G401.6 (cell line): ENCODE measurements around the gene EBF4.
"Not testable (repeated sequence)": the region's sequence is repeated elsewhere in the genome, so short reads cannot be mapped to it uniquely, and the experiment has no call there.

Source experiments
- FAIRE-seq: peaks from 2 replicates; lab custom pipeline; 2012; peaks lifted over from hg19 to GRCh38; lab: Jason Lieb, UNC

Gene EBF4

DNA sequence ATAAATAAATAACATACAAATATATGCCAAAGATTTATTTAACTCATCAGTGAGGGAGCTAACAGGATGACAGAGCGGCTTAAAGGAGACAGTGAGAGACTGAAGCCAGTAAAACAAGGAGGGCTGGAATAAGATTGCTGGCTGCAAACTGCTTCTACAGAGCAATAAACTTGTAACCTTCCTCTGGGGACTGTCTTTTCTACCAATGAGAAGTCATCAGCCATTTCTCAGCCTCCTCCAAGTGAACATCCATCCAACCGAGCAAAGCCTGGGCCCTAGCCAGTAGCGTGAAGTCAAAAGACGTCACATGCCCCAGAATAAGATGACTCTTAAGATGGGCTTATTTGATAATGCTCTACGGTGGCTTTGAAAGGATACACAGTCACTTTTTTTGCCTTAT, 65.4 kb downstream of the EBF4 start:
- FAIRE-seq, result no peak

DNA sequence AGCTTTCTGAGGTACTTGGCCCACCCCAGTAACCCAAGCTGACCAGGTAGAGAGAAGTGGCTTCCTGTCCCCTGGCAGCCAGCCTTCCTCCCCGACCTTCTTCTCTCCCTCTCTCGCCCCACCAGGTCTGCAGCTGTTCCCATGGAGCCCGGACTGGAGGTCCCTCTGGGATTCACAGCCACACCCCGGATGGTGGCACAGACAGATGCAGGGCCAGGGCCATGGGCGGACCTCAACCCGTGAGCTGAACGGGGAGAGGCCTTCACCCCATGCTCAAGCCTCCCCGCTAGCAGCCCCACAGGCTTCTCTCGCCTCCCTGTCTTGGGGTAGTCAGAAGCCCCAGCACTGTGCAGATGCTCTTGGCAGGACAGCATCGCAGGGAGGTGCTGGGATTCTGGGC, 66.6 kb downstream of the EBF4 start:
- FAIRE-seq, result no peak

DNA sequence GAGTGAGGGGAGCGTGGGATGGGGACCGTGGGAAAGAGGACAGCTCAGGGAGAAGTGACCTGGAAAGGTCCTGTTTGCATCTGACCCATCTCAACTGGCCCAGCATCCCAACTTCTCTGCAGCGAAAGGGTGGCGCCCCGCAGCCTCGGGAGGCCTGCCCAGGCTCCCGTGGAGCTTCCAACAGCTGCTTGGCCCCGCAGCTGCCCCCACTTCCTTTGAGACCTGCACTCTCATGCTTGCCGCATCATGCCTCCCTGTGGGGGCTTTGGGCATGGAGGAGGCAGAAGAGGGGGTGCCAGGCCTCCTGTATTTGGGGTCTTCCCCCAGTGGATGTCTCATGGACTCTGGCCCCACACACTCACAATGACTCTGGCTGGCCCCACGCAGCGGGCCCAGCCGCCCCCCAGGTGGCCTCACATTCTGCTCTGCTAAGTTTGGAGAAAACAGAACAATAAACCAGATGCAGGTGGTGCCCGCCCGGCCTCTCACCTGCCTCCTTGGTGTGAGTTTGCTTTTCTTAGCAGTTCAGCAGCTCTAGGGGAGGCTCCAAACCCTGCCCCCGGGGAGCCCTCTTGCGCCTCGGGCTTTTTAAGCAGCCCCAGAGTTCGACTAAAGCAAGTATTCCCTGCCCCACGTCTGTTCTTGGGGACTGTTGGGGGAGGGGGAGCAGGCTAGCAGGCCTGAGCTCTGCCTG, 67.2 kb downstream of the EBF4 start:
- no peak for FAIRE-seq

DNA sequence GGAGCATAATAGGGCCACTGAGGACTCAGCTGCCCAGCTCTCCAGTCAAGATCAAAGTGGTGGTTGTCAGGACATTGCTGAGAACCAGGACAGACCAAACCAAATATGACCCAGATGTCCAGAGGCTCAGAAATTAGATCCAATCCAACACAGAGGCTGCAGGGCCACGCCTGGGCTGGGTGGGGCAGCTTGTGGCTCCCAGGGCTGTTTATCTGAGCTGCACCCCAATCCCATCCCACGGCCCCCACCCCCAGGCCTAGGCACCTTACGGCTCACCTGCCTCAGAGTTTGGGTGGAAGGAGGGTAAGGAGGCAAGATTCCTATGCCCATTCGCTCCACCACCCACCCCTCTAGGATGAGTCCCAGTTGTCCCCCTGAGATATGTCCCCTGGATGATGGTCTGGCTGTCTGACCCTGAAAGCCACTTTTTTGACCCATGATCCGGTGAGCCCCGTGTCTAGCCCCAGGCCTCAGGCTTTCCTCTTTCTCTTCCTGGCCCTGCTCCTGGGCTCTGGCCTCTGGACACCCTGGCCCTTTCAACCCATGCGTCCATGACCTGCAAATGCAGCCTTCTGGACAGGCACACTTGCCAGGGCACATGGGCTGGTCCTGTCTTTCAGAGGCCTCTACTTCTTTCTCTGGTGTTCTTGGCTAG, 67.8 kb downstream of the EBF4 start:
- no peak for FAIRE-seq

DNA sequence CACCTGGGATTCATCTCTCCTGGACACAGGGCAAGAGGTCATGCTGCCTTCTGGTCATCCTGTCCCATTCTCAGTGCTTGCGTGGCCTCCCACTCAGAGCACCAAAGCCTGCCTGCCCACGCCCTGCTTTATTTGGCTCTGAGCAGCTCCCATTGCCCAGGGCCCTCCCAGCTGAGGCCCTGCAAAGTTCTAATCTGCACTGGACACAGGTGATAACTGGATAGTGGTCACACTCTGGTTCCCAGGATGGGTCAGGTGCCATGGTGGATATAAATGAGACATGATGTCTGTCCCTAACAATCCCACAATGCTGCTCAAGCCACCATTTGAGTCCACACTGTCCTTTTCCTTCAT, 68.3 kb downstream of the EBF4 start:
- no peak for FAIRE-seq

DNA sequence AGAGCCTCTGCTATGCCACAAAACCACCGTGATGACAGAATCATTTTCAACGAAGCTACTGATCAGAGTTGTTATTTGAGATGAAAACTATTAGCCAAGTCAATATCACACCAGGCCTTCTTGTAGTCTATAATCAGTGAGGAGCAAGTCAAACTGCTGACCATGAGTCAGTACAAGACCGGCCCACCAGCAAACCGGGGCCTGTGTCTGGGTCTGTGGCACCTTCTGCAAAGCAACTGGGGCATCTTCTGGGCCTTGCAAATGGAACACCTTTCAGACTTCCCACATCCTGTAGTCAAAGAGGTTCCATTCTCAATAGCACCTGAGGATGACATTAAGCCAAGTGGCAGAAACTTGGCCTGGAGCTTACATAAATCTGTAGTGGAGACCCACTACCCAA, 69.3 kb downstream of the EBF4 start:
- no peak for FAIRE-seq

DNA sequence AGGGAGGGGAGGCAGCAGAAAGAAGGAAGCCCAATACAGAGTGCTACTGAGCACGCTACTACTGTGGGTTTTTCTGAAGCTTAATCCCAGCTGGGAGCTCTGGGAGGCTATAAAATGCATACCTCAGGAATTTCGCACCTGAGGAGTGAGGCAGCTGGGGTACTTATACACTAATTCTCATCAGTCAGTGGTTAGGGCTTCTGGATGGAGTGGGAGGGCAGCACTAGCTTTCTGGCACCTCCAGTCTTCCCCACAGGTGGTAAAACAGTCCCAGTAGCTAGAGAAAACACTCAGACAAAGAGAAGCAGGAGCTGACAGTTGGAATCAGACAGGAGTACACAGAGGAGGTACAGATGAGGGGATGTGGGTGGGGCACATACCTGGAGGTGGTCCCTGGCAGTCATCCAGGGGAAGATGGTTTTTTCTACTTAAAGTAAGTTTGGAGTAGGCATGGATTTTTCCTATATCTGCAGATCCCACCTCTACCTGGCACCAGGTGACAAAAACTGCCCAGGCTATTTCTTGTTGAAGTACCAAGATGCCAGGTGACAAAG, 70.1 kb downstream of the EBF4 start:
- FAIRE-seq, result no peak

DNA sequence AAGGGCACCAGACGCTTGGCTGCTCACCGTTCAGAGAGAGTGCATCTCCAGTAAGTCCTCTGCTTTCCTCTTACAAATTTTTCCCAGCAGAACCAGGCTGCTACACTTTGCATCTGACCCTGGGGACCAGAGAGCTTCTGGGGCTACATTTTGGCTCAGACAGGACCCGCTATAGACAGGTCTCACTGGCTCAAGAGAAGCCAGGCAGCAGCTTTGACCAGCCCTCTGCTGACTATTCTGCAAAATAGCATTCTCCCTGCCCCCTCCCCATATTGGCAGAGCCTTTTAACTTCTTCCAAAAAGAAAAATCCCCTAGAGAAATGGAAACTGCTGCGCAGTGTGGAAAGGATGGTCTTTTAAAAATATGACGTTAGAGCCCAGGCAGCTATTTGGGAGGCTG, 70.6 kb downstream of the EBF4 start:
- no peak for FAIRE-seq

DNA sequence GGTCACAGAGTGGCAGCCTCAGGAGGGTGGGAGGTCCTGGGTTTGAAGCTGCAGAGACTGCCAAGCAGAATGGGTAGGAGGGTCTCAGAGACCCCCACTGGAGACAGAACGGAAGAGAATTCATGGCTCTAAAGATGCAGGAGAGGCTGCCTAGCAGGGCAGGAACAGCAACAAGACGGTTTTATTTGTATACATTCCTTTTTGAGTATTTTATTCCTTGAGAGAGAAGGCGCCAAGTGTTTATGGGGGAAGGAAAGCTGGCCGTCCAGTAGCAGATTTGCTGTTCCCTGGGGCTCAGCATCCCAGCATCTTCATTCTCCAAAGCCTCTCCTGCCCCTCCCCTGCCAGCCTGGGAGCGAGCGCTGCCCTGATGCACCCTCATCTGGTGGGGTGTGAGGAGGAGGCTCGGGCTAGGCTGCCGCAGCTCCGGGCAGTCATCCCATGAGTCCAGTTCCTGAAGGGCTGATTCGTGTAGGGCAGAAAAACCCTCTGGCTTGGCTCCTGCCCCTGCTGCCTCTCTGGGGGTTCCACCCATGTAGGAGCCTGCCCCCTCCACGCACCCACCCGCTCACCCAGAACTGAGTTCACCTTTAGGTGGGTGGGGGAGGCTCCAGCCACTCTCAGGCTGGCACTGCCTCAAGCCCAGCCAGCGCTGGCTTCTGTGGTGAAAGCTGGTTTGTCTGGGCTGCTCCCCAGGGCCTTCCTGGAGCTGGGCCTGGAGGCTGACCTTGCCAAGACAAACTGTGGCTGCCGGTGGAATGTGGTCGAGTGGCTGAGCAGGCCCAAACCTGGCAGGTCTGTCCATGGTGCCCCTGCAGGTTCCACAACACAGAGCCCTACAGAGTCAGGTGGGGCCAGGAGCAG, 75.4 kb downstream of the EBF4 start:
- no peak for FAIRE-seq

DNA sequence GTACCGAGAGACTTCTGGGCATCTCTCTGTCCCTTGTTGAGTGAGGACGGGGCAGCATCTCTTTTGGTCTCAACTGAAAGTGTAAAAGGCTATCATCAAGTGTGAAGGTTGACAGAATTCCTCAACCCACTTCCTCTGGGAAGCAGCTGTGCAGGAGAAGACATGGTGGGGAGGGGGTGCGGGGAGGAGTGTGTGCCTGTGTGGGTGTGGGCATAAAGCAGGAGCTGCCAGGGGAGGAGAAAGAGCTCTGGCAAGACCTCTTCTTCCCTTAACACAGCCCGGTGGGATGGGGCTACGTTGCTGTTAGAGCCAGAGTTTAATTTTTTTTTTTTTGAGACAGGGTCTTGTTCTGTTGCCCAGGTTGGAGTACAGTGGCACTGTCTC, 76.0 kb downstream of the EBF4 start:
- FAIRE-seq, result no peak

DNA sequence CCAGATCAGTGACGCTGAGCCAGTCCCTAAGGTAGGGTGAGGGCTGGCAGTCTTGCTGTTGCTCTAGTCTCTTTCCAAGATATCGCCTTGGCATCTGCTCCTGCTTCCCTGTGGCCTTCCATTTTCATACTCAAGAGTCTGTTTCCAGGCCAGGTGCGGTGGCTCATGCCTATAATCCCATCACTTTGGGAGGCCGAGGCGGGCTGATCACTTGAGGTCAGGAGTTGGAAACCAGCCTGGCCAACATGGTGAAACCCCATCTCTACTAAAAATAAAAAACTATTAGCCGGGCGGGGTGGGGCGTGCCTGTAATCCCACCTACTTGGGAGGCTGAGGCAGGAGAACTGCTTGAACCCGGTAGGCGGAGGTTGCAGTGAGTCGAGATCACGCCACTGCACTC, 77.5 kb downstream of the EBF4 start:
- FAIRE-seq, result not testable (repeated sequence)

DNA sequence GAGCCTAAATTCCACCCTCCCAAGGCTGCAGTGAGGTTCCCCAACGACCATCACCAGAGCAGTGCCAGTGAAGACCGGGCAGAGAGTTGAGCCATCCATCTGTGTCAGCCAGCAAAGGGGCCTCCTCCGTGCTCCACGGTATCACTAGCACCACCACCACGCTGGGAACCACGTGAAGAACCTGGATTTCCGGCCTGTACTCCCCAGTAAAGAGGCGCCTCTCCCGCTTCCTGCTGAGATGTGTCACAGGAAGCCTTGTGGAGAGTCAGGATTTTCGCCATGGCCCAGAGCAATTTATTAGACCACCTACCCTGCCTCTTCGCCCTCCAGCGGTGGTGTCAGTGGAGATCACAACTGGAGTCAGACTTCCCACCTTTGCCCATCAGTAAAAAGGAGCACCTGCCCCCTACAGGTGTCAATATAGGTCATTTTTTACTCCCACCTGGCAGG, 79.1 kb downstream of the EBF4 start:
- no peak for FAIRE-seq

DNA sequence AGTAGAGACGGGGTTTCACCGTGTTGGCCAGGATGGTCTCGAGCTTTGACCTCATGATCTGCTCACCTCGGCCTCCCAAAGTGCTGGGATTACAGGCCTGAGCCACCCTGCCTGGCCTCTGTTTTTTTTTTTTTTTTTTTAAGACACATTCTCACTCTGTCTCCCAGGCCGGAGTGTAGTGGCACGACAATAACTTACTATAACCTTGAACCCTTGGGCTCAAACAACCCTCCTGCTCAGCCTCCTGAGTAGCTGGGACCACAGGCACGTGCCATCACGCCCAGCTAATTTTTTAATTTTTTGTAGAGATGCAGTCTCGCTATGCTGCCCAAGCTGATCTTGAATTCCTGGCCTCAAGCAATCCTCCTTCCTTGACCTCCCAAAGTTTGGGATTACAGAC, 81.2 kb downstream of the EBF4 start:
- no peak for FAIRE-seq

DNA sequence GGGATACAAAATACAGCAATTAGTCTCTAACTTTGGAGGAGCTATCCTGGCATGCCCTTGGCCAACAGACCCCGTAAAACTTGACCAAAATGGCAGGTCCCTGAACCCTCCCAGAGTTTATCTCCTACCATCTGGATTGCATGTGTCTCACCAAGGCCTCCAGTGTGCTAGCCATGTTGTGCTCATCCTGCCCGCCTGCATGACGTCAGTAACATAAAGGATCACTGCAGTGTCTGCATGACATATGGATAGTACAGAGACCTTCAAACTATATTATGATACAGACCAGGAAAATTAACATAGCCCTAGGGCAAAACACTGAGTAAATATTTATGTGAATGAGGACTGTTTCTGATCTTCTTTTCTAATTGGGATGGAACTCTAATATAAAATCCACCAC, 82.6 kb downstream of the EBF4 start:
- no peak for FAIRE-seq

DNA sequence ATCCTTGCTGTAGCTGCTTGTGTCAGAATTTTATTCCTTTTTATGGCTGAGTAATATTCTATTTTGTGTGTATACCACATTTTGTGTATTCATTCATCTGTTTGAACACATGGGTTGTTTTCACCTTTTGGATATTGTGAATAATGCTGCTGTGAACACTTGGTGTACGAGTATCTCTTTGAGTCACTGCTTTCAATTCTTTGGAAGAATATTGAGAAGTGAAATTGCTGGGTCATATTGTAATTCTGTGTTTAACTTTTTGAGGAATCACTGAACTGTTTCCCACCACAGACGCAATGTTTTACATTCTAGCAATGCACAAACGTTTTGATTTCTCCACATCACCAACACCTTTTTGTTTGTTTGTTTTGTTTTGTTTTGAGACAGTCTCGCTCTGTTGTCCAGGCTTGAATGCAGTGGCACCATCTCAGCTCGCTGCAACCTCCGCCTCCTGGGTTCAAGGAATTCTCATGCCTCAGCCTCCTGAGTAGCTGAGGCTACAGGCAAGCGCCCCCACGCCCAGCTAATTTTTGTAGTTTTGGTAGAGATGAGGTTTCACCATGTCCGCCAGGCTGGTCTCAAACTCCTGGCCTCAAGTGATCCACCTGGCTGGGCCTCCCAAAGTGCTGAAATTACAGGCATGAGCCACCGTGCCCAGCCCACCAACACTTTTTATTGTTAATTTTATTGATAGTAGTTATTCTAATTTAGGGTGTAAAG, 86.2 kb downstream of the EBF4 start:
- FAIRE-seq, result no peak

DNA sequence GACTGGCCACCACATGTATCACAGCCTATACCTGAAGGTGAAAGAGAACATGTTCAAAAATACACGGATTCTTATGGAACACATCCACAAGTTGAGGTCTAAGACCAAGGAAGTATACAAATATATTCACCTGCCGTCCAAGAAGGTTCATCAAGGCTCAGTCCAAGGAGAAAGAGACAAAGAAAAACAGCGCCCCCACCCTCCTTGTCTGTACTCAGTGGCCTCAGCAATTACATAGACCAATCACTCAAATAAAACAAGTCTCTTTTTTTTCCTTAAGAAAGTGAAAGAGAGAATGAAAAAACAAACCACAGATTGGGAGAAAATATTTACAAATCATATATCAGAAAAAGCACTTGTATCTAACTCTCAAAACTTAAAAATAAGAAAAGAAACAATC, 88.4 kb downstream of the EBF4 start:
- FAIRE-seq, result no peak

DNA sequence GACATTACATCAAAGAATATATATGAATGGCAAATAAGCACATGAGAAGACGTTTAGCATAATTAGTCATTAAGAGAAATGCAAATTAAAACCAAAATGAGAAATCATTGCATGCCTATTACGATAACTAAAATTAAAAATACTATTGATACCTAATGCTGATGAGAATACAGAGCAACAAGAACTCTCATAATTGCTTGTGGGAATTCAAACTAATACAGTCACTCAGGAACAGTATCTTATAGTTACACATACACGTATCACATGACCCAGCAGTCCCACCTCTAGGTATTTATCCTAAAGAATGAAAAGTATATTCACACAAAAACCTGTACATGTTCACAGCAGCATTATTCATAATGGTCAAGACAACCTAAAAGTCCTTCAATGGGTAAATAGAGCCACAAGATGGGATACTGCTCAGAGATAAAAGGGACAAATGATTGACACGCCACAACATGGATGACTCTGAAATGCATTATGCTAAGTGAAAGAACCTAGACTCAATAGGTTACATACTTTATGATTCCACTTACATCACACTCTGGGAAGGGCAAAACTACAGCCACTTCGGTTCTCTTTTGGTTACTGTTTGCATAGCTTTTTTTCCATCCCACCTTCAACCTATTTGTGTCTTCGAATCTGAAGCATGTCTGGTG, 91.5 kb downstream of the EBF4 start:
- no peak for FAIRE-seq

DNA sequence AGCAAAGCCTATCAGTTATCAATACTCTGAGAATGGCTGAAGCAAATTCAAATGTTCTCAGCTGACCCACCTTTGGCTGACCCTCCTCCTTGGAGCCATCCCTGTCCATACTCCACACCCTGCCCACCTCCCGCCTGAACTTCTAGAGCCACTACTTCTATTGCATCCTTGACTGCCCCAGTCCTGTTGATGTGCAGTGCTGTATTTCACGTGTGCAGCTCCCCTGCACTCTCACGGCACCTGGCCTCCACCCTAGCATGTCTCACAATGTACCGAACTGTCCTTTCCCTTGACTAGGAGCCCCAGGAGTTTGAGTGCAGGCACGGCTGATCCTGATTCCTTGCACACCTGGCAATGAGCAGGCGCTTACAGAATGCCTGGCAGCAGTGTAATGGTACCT, 100.9 kb downstream of the EBF4 start:
- FAIRE-seq, result no peak

DNA sequence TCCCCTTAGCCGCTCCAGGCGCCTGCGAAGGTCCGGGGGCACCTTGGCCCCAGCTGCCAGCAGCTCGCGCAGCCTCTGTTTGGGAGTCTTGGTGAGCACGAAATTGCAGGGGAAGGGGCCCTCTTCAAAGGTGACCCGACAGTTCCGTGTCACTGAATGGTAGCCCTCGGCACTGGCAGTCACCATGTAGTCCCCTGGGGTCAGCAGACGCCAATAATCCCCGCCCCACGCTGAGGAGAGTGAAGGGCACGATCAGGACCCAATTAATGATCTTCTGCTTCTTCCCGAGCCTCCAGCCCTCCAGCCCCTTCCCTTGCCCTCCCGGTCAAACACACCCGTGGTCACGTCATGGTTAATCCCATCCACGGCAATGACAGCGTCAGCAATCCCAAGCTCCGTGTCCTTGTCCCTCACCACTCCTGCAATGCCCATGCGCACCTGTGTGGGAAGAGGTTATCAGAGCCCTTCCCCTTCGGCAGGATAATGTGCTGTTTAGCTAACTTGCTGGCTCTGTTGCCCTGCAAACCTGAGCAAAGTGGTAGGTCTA, 101.7 kb downstream of the EBF4 start:
- no peak for FAIRE-seq

DNA sequence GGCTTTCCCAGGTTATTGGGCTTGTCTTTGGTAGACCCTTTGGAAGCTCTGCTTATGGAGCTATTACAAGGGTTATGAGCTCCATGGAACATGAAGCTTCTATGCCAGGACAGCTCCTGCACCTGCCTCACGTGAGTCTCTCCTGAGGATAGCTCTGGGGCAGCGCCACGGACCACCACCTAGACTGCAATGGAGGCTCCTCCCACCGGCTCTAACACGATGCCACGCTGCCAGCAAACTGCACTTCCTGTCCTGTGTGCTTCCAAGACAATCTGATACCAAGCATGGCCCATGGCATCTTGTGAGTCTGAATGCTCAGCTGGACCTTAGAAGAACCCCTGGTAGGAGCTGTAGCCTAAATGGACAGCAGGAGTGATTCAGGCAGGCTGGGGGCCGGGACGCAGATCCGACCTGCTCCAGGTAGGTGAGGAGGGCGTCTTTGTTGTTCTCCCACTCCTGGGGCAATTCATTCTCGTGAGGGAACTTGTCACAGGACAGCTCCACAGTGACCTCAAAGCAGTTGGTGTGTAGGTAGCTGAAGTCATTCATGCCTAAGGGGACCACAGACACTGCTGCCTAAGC, 102.4 kb downstream of the EBF4 start:
- no peak for FAIRE-seq

DNA sequence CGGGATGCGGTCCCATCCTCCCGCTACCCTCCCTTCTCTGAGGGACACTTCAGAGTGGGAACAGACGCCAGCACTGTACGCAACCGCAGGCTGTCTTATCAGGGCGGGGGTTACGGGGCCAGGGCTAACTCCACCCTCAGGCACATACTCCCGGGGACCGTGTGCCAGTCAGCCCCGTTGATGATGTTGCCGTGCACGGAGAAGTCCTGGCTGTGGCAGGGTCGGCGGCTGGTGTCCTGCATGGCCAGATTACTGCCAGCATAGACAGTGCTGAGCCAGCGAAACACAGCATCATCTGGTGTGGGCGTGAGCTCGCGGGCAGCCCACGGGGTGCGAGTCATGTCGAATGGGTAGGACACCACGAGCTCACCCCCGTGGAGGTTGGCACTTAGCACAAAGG, 102.9 kb downstream of the EBF4 start:
- no peak for FAIRE-seq
